ENCODE measurements around the gene DDX41. TPM values are rescaled to one million over a fixed set of nuclear protein-coding genes. Genes with fewer than 3 reads are reported as not detected.

The DDX41 gene
- total and polyA plus RNA-seq, 5 donors from 2014 or later, result 41.8 to 73.2 (median 46.5) TPM

DNA sequence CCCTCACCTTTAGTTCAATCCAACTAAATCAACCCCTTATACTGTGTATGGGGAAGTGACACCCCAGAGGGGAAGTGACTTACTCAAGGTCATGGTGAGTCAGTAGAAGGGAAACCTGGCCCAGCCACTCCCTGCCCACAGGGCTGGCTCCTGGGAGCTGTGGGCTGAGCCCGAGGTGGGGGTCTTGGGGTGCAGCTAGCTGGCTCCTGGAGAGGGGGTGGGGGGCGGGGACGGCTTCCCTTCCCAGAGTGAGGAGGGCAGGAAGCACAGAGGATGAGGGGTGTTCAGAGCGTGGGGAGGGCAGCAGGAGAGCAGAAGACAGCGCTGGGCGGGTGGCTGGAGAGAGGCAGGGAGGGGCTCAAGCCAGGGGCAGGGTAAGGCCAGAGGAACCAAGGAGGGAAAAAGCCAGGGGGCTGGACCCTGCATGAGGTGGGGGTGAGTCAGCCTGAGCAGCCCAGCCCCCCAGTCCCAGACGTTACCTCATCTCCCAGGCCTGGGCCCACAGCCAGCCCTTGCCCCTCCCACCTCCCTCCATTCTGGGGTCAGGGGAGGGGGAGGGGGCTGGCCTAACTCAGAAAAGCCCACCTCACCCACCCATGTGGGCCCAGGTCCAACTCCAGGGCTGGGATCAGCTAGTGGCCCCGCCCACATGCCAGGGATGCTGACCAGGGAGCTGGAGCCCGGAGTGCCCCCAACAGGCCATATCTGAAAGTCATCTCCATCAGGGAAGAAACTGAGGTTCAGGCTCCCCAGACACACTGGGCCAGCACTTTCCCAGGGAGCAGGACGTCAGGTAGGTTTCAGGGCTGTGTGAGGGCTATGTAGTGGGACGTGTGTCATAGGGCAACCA, 22.2 kb downstream of the DDX41 start:
- Histone ChIP-seq H3K27me3 (ENCODE audit: control insufficient read depth, insufficient read depth, low read length) (peaks cover 3% of the 10 kb centered on the region), H3K4me3 (ENCODE audit: low read depth, low read length) (no peak overlapping the region), H3K36me3 (ENCODE audit: control insufficient read depth, insufficient read depth, low read length) (no peaks in the 10 kb centered on the region), H3K4me1 (ENCODE audit: control insufficient read depth, insufficient read depth, low read length, poor library complexity, severe bottlenecking) (peaks cover 21% of the 10 kb centered on the region), H3K9me3 (ENCODE audit: control insufficient read depth in 2 of 2, low read length in 2 of 2) (no peaks in the 10 kb centered on the region), H3K27ac (ENCODE audit: insufficient read depth, low read length, poor library complexity, severe bottlenecking) (no peak overlapping the region)
- Mint-ChIP-seq H3K4me3 (no peak overlapping the region), H3K27ac (no peak overlapping the region), H3K36me3 (peaks cover 4% of the 10 kb centered on the region), H3K27me3 (peaks cover 9% of the 10 kb centered on the region), H3K9me3 (no peaks in the 10 kb centered on the region), H3K4me1 (peaks cover 0 to 29% (median 11%) of the 10 kb centered on the region in 4 donors)
- ATAC-seq (ENCODE audit: low read depth in 2 of 2) (no peak), DNase-seq (peak in 1 of 3 donors; percentile 39)

- H3K36me3 Mint-ChIP-seq, result peaks cover 4% of the 10 kb centered on the region
- no peak overlapping the region for H3K27ac ChIP-seq (ENCODE audit: insufficient read depth, low read length, poor library complexity, severe bottlenecking)
- no peak for DNase-seq
- no peaks in the 10 kb centered on the region for H3K9me3 Mint-ChIP-seq
- H3K4me3 ChIP-seq (ENCODE audit: low read depth, low read length), result no peak overlapping the region
- peaks cover 0 to 27% (median 11%) of the 10 kb centered on the region in 4 donors for H3K4me1 Mint-ChIP-seq
- peaks cover 21% of the 10 kb centered on the region for H3K4me1 ChIP-seq (ENCODE audit: control insufficient read depth, insufficient read depth, low read length, poor library complexity, severe bottlenecking)
- H3K27me3 Mint-ChIP-seq, result peaks cover 6% of the 10 kb centered on the region
- H3K27me3 ChIP-seq (ENCODE audit: control insufficient read depth, insufficient read depth, low read length), result peaks cover 3% of the 10 kb centered on the region
- H3K36me3 ChIP-seq (ENCODE audit: control insufficient read depth, insufficient read depth, low read length), result no peaks in the 10 kb centered on the region
- no peak for ATAC-seq (ENCODE audit: low read depth in 2 of 2)
- H3K9me3 ChIP-seq (ENCODE audit: control insufficient read depth in 2 of 2, low read length in 2 of 2), result no peaks in the 10 kb centered on the region
- peak overlapping the region in 1 of 3 donors; percentile 34 for H3K27ac Mint-ChIP-seq
- no peak overlapping the region for H3K4me3 Mint-ChIP-seq
These were observed 22.9 kb downstream of the DDX41 start for GRCh38 chr5:177493795-177494345.

- peak overlapping the region in 2 of 3 donors; percentile 7 to 54 for H3K27ac Mint-ChIP-seq
- peaks cover 15% of the 10 kb centered on the region for H3K4me1 ChIP-seq (ENCODE audit: control insufficient read depth, insufficient read depth, low read length, poor library complexity, severe bottlenecking)
- H3K9me3 Mint-ChIP-seq, result no peaks in the 10 kb centered on the region
- no peaks in the 10 kb centered on the region for H3K9me3 ChIP-seq (ENCODE audit: control insufficient read depth in 2 of 2, low read length in 2 of 2)
- ATAC-seq (ENCODE audit: low read depth in 2 of 2), result no peak
- no peaks in the 10 kb centered on the region for H3K36me3 ChIP-seq (ENCODE audit: control insufficient read depth, insufficient read depth, low read length)
- H3K4me3 Mint-ChIP-seq, result peak overlapping the region in 1 of 4 donors; percentile 52
- H3K27me3 Mint-ChIP-seq, result no peaks in the 10 kb centered on the region
- H3K27me3 ChIP-seq (ENCODE audit: control insufficient read depth, insufficient read depth, low read length), result no peaks in the 10 kb centered on the region
- peaks cover 0 to 18% (median 8%) of the 10 kb centered on the region in 4 donors for H3K4me1 Mint-ChIP-seq
- no peak overlapping the region for H3K27ac ChIP-seq (ENCODE audit: insufficient read depth, low read length, poor library complexity, severe bottlenecking)
- H3K36me3 Mint-ChIP-seq, result peaks cover 4% of the 10 kb centered on the region
- H3K4me3 ChIP-seq (ENCODE audit: low read depth, low read length), result no peak overlapping the region
- DNase-seq, result no peak
These were observed 23.9 kb downstream of the DDX41 start for GRCh38 chr5:177492841-177493240.

DNA sequence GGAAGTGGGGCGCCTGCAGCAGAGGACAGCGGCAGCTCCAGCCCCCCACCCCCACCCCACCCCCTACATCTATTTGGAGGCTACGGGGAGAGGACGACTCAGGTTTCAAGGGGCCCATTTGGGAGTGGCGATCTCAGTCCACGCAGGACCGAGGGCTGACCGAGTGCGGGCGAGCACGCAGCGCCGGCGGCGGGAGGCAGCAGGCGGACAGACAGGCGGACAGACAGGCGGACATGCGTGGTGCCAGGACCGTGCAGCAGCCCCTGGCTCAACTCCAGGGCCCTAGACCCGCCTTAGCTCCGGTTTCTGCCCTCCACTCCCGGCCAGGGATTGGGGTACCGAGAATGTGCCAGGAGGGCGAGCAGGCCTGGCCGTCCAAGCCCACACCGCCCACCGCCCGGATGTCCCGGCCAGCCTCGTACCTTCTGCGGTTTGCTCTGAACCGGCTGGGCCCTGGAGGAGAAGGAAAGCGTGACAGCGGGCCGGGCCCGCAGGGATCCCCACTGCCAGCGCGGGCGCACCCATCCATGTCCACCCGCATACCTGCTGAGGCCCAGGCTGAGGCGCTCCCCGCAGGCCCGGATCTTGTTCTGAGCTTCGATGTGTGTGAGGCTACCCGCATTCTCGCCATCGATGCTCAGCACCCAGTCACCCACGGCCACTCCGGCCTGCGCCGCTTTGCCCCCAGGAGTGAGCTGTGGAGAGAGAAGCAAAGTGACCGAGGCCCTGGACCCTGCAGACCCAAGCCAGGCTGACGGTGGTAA, 24.6 kb downstream of the DDX41 start:
- H3K4me1 ChIP-seq (ENCODE audit: control insufficient read depth, insufficient read depth, low read length, poor library complexity, severe bottlenecking), result peaks cover 12% of the 10 kb centered on the region
- no peak overlapping the region for H3K4me3 ChIP-seq (ENCODE audit: low read depth, low read length)
- H3K9me3 ChIP-seq (ENCODE audit: control insufficient read depth in 2 of 2, low read length in 2 of 2), result no peaks in the 10 kb centered on the region
- Mint-ChIP-seq H3K9me3 (no peaks in the 10 kb centered on the region), H3K4me3 (no peak overlapping the region), H3K27me3 (no peaks in the 10 kb centered on the region), H3K4me1 (peaks cover 0 to 16% (median 8%) of the 10 kb centered on the region in 4 donors), H3K27ac (no peak overlapping the region), H3K36me3 (peaks cover 6% of the 10 kb centered on the region)
- H3K27ac ChIP-seq (ENCODE audit: insufficient read depth, low read length, poor library complexity, severe bottlenecking), result no peak overlapping the region
- ATAC-seq (ENCODE audit: low read depth in 2 of 2) (no peak), DNase-seq (no peak)
- H3K27me3 ChIP-seq (ENCODE audit: control insufficient read depth, insufficient read depth, low read length), result no peaks in the 10 kb centered on the region
- H3K36me3 ChIP-seq (ENCODE audit: control insufficient read depth, insufficient read depth, low read length), result no peaks in the 10 kb centered on the region

- Histone ChIP-seq H3K27ac (ENCODE audit: insufficient read depth, low read length, poor library complexity, severe bottlenecking) (no peak overlapping the region), H3K27me3 (ENCODE audit: control insufficient read depth, insufficient read depth, low read length) (no peaks in the 10 kb centered on the region), H3K9me3 (ENCODE audit: control insufficient read depth in 2 of 2, low read length in 2 of 2) (no peaks in the 10 kb centered on the region), H3K4me3 (ENCODE audit: low read depth, low read length) (no peak overlapping the region), H3K36me3 (ENCODE audit: control insufficient read depth, insufficient read depth, low read length) (no peaks in the 10 kb centered on the region), H3K4me1 (ENCODE audit: control insufficient read depth, insufficient read depth, low read length, poor library complexity, severe bottlenecking) (peaks cover 6% of the 10 kb centered on the region)
- DNase-seq (peak in 1 of 3 donors; percentile 19), ATAC-seq (ENCODE audit: low read depth in 2 of 2) (no peak)
- Mint-ChIP-seq H3K27ac (peak overlapping the region in 1 of 3 donors; percentile 59), H3K4me1 (peaks cover 0 to 16% (median 8%) of the 10 kb centered on the region in 4 donors), H3K4me3 (no peak overlapping the region), H3K9me3 (no peaks in the 10 kb centered on the region), H3K27me3 (no peaks in the 10 kb centered on the region), H3K36me3 (peaks cover 7% of the 10 kb centered on the region)
These were observed 25.3 kb downstream of the DDX41 start for GRCh38 chr5:177491429-177491945.

- H3K4me1 ChIP-seq (ENCODE audit: control insufficient read depth, insufficient read depth, low read length, poor library complexity, severe bottlenecking), result peaks cover under 1% of the 10 kb centered on the region
- Mint-ChIP-seq H3K27me3 (no peaks in the 10 kb centered on the region), H3K4me3 (no peak overlapping the region), H3K36me3 (peaks cover 7% of the 10 kb centered on the region), H3K9me3 (peaks cover 0 to 1% (median 0%) of the 10 kb centered on the region in 7 donors), H3K4me1 (peaks cover 0 to 12% (median 6%) of the 10 kb centered on the region in 4 donors), H3K27ac (peak overlapping the region in 1 of 3 donors; percentile 59)
- no peaks in the 10 kb centered on the region for H3K27me3 ChIP-seq (ENCODE audit: control insufficient read depth, insufficient read depth, low read length)
- DNase-seq, result no peak
- no peaks in the 10 kb centered on the region for H3K9me3 ChIP-seq (ENCODE audit: control insufficient read depth in 2 of 2, low read length in 2 of 2)
- H3K4me3 ChIP-seq (ENCODE audit: low read depth, low read length), result no peak overlapping the region
- H3K36me3 ChIP-seq (ENCODE audit: control insufficient read depth, insufficient read depth, low read length), result no peaks in the 10 kb centered on the region
- H3K27ac ChIP-seq (ENCODE audit: insufficient read depth, low read length, poor library complexity, severe bottlenecking), result no peak overlapping the region
- ATAC-seq (ENCODE audit: low read depth in 2 of 2), result no peak
These were observed 25.8 kb downstream of the DDX41 start for GRCh38 chr5:177490992-177491391.

DNA sequence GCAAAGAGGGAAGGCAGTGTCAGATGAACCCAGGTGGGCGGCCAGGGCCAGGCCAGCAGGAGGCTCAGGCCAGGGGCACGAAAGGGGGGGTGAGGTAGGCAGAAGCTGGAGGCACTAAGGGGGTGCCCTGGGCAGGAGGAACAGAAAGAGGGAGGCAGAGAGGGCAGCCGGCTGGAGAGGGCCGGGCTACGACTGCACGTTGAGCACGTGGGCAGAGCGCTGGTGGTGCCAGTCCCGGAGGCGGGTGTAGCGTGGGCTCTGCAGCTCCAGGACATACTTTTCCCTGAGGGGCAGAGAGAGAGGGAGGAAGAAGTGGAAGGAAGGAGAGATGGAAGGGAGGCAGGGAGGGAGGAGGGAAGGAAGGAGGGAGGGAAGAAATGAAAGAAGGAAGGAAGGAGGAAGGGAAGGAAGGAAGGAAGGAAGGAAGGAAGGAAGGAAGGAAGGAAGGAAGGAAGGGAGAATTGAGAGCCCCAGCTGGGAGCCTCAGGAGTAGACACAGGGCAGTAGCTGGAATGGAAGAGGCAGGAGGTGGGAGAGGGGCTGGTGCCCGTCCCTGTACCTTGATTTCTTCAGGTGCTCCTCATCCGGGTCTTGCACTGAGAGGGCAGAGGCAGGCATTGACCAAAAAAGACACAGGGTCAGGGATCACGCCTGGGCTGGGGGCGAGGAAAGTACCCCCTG, 26.3 kb downstream of the DDX41 start:
- H3K9me3 ChIP-seq (ENCODE audit: control insufficient read depth in 2 of 2, low read length in 2 of 2), result no peaks in the 10 kb centered on the region
- DNase-seq (no peak), ATAC-seq (ENCODE audit: low read depth in 2 of 2) (no peak)
- H3K36me3 ChIP-seq (ENCODE audit: control insufficient read depth, insufficient read depth, low read length), result no peaks in the 10 kb centered on the region
- Mint-ChIP-seq H3K36me3 (peaks cover 7% of the 10 kb centered on the region), H3K9me3 (peaks cover 0 to 1% (median 0%) of the 10 kb centered on the region in 7 donors), H3K27me3 (no peaks in the 10 kb centered on the region), H3K4me1 (peaks cover 0 to 9% (median 4%) of the 10 kb centered on the region in 4 donors), H3K27ac (no peak overlapping the region), H3K4me3 (no peak overlapping the region)
- H3K27me3 ChIP-seq (ENCODE audit: control insufficient read depth, insufficient read depth, low read length), result no peaks in the 10 kb centered on the region
- H3K27ac ChIP-seq (ENCODE audit: insufficient read depth, low read length, poor library complexity, severe bottlenecking), result no peak overlapping the region
- no peaks in the 10 kb centered on the region for H3K4me1 ChIP-seq (ENCODE audit: control insufficient read depth, insufficient read depth, low read length, poor library complexity, severe bottlenecking)
- H3K4me3 ChIP-seq (ENCODE audit: low read depth, low read length), result no peak overlapping the region

All from CD4-positive, CD25-positive, alpha-beta regulatory T cell (primary cell).